Activated CD4-positive, alpha-beta T cell treated with anti-CD3 and anti-CD28 coated beads, Interleukin-2, amount 50 U/mL, for 1 hour (primary cell): ENCODE data around the gene CNTNAP5.

Experiments
- DNase-seq: peaks from one replicate; pipeline ENCODE4 v3.0.0-alpha.2; 2020

The CNTNAP5 gene

DNA sequence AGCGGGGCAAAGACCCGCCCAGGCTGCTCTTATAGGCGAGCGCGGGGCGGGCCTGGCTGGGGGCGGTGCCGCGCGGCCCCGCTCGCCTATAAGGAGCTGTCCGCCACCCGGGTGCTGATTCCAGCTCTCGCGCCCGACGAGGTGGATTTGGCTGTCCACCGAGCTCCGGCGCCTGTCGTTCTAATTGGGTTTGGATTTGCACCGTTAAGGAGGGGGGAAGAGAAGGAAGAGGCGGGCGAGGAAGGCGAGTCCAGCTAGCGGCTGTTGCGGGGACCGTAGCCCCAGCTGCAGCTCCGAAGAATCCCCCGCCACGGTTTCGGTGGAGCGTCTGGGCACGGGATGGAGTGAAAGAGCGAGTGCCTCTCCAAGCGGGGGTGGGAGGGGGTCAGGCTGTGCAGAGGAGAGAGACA, at the start of gene CNTNAP5:
Gene CNTNAP5, plus strand, starts transcription at position 117 of the 410 bp plus-strand sequence. CDS start 364 bp downstream, outside the sequence.
- DNase-seq, result no peak

DNA sequence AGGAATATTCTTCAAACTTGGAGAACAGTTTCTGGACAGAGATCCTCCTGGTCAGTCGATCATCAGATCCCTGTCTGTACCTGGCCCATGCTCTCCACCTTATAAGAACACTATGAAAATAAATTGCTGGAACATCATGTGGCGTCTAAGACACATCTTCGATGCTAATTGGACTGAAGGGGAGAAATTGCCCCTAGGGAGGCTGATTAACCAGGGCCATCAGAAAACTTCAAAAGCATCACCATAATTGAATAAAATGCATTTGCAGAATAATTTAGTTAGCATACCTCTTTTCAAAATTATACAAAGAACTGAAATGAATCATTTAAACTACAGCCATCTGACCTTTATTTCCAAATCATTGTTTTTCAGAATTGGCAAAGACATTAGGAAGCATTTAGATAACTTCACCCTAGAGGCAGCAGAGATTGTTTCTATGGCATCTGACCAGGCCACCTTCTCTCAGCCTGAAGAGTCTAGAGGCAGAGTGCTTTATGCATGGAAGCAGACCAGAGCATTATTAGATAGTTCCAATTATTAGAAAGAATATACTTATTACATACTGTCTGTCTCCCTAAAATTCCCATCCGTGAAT, 48.9 kb upstream of the CNTNAP5 start:
- no peak for DNase-seq

DNA sequence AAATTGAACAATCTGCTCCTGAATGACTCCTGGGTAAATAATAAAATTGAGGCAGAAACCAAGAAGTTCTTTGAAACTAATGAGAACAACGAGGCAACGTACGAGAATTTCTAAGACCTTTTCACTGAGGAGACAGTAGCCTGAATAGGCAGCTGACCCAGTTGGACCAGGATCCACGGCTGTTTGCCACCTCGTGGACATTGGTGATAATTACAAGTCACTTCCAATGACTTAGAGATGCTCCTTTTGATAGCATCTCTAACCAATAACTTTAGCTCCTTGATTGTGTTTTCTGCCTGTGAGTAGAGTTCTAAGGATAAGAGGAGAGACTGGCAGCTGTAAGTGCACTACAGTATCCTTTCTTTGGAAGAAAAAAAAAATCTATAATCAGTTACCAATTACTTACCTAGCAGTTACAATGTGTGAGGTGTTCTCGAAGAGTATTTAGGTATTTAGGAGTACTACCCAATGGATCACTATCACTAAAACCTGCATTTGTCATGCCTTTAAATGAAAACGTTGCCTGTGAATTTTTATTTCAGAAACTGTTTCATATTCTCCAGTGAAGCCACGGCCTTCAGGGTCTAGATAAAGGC, 31.3 kb upstream of the CNTNAP5 start:
- no peak for DNase-seq

DNA sequence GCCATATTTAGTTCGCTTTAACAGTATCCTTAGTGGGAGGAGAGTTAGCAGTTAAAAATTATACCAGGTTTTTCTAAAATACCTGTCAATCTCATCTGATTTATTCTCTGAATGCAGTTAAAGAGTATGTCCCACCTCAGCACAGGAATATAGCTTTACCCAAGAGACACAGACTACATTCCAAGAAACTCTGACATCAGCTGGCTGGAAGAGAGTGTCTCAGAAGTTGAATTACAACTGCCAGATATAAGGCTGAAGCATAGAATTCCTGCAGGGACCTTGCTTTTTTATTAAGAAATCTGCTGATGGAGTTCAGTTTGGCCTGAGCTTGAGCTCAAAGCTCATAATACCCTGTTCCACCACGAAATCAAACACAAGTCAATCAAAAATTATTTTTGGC, 25.4 kb upstream of the CNTNAP5 start:
- DNase-seq, result no peak

DNA sequence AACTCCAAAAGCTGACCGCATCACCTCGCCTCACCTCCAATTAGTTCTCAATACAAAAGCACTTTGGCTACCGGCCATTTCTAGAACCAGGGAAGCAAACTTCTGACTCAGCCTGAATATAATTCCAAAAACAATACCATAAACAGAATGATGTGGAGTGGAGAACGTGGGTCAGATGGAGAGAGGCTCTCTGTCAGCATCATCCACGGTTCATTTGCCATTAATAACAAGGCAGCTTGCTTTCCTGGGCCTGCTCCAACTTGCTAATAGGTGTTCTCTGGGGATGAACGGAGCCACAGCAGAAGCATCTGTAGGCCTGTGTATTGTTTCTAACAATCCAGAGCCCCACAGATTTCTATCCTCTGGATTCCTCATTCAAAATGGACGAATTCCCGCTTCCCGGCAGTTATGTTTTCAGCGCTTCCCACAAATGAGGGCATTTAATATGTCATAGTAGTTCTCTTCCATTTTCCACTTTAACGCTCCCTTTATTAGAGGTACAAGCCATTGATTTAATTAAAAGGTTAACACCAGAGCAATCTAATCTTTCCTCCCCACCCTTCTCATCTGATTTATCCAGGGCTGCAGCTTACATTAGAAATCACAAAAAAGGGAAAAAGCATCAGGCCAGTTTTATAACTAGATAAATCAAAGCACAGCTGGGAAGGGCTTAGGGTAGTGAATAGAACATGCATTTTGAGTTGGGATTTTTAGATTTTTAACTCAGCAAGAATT, 23.2 kb upstream of the CNTNAP5 start:
- DNase-seq, result no peak

DNA sequence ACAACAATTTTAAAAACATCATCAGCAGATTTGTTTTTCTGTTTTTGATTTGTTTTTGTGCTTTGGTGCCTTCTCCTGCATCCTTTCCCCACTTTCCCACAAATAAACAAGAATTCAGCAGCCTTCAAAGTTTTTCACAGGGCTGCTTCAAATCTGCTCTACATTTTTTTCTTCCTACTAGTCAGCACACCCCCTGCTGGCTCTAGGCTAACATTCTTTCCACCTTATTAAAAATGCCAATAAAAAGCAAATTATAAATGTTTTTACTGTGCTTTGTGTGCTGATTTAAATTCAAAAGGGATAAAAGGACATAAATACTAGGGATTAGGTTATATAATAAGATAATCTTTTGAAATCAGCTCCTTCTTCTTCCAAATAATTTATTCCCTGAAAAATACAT, 6.2 kb upstream of the CNTNAP5 start:
- DNase-seq, result no peak

DNA sequence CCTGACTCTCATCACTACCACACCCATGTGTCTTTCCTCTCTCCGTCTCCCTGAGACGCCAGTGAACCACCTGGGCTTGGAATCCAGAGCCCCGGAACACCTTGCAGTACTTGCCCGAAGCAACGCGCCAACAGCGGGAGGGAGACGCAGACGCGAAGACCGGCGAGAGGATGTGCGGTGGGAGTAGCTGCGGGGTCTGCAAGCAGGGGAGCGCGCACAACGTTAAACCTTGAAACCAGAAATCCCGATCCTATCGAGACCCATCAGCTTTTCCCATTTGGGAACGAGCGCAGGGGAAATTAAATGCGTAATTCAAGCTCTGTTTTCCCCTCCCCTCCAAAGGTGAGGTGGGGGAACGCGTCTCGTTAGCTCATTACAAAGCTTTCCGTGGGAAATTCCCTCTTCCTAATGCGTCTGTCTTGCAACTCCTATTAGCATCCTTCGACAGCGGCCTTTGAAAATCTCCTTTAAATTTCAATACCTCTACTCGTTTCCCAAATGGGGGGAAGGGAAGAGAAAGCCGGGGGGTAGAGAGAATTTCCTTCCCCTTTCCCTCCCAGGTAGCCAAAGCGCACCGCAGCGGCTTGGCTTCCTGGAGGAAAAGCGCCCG, 421 bp upstream of the CNTNAP5 start:
- no peak for DNase-seq

DNA sequence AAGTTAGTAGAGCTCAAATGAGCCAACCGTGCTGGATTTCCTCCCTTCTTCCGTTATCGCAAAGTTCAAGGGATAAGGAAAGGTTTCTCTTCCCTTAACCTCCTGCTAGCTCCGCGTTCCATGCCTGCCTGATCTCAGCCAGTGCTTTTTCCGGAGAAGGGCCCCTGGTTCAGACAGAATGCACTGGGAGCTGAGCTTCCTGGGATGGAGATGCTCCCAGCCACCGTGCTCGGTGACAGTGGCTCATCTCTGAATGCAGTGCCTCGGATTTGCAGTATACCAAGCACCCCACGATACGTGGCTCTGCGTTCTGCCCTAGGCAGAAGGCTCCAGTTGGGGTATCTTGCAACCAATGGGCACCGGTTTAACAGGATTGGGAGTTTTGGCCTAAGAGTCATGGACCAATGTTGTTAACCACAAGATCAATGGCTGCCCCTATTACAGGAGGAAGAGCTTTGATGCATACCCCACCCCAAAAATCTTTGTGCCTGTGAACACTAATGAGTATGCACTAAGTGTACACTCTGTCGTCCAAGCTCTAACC, 876 bp downstream of the CNTNAP5 start:
- DNase-seq, result no peak

DNA sequence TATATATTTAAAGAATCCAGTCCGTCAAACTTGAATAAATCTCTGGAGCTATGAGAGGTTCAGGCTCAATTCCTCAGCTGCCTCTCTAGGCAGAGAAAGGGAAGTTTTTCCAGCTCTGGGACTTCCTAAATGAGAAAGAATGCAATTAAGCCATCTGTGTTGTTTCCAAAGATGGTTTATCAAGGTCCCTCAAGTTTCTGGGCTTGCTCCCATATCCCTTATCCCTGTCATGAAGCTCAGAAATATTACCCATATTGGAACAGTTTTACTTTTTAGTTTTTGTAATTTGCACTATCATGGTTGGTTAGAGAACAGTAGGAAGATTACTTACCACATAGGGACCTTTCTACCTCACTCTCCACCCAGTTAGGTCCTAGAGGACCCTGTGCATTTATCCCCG, 1.4 kb downstream of the CNTNAP5 start:
- no peak for DNase-seq

DNA sequence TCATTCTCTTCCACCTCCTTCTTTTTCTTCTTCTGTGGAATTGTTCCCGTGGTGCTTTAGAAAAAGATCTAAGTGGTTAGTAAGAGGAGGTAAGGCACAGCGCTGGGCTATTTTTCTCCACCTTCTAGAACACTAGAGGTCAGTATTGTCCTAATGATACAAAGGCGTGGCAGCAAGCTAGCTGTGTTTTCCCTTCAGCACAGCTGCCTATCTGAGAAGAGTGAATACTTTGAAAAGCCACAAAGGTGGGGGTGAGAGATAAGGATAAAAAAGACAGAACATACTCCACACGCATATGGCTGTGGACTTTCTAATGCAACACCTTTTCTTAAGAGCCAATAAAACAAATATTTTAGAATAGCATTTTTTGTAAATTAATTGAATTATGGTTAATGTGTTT, 2.1 kb downstream of the CNTNAP5 start:
- DNase-seq, result no peak

DNA sequence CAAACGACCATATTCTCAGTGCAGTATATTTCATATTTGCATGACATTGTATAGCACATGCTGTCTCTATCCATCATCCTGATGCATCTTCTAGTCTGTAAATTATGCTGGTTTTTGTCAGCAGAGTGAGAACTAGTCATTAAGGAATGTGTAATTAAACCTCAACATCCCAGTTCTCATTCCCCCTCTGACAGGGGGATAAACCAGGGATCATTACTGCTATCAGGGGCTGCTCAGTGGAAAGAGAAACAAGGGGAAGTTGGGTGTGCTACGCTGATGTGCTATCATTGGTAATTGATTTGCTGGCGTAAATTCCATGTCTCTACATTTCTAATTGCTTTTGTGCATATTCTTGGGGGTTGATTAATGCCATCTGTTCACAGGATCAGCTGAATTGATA, 7.7 kb downstream of the CNTNAP5 start:
- no peak for DNase-seq

DNA sequence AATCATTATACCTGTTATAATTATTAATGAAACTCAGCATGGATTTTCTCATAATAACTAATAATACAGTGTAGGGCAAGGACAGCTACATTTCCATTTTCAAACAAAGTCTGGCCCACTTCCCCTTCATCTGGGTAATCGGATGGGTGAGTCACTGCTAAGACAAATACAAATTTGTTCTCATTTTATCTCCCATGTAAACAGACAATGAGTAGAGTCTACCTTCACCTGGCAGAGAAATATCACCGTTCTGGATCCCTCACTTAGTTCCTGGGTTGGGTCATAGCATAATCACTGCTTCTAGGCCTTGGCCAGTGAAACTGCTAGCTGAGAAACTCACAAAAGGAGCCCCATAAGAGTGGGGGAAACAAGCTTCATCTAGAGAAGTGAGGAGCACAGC, 9.2 kb downstream of the CNTNAP5 start:
- no peak for DNase-seq

DNA sequence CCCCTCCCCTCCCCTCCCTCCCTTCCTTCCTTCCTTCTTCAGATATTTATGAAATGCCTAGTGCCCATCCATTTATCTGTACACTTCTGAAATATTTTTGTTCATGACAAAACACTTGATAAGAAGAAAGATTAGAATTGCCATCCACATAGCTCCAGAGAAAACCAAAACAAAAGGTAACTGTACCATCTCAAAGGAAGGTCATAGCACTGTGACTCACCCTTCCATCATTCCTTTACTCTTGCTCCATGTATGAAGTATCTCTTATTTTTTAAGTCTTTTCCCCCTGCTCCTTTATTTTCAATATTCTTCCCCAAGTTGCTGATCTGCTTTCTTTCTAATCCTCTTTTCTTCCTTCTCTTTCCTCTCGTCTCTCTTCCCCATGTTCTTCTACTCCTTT, 9.9 kb downstream of the CNTNAP5 start:
- DNase-seq, result no peak

DNA sequence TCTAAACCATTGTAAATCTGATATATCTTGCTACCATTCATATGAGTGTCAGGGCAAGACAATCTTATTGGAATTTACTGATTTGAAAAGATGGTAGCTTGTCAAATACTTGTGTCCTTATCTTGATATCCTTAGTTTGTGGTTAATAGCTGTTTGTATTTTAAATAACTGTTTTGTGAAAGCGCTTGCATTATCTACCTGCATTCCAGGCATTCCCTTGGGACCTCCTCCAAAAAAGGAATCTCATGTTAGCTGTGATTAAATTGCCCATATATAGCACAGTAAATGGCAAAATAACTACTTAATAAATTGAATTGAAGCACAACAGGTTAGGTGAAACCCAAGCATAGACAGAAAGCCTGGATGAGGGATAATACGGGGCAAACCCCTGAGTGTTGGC, 13.9 kb downstream of the CNTNAP5 start:
- DNase-seq, result no peak

DNA sequence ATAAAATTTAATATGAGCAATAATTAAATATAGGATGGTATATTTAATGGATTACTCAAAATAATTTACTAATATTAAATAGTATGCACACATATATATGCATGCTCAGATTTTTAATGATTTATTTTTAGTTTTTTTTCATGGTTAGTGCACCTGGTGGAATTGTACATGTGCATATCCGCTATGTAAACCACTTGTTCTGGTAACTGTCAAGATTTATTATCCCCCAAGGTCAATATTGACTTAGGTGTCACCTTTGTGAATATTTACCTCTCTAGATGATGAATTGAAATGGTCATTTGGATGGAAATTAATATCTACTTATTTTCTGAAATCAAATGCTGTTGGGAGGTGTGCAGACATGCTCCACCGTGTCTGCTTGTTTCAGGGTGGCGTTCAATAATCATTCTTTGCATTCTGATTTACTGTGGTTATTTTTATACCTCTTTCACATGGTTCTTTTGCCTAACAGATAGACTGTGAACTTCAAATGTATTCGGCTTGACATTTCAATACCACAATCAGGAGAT, 14.7 kb downstream of the CNTNAP5 start:
- DNase-seq, result no peak

DNA sequence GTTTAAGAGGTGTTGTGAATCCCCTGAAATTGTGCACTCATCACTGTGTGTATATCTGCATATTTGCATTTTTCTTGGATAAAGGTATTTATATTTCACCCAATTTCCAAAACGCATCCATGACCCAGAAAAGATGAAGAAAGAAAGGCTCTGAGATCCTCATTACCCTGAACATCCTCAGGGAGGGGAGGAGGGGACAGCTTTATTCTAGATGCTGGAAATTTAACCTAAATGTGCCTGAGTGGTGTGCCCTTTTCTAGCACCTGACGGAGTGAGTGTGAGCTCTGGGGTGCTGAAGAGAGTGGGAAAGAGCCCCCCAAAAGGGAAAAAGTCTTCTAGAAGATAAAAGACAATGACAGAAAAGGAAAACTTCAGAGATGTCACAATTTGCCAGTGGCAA, 20.8 kb downstream of the CNTNAP5 start:
- no peak for DNase-seq

DNA sequence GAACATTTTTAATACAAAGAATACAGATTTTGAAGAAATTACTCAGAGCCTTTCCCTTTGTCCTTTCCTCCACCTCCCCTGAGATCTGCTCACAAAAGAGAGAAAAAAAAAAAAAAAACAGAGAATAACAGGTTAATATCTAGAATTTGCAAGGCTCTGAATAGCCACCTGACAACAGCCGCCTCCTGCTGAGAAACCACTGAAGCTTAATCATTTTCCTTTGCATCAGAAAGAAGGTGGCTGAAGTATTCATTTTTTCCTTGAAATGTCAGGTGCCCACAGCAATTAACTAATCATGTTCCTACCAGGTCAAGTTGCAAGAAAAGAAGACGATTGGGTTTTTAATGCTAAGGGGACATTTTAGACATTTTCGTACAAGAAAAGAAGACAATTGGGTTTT, 21.2 kb downstream of the CNTNAP5 start:
- no peak for DNase-seq

DNA sequence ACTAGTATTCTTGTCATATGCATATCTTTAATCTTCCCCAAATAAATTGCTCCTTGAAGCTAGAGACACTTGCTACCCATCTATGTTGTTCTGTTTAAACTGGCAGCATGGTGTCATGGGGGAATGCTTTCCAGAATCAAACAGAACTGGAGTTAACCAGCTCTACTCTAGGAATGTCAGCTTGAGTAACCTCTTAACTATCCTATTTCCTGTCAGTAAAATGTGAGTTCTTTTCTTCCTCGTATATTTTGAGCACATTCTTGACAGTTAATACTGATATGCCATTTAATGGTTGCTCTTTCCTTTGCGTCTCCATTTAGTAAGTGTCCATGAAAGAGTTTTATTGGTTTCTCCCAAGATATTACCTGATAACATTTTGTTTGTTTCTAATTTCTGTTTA, 23.0 kb downstream of the CNTNAP5 start:
- no peak for DNase-seq

DNA sequence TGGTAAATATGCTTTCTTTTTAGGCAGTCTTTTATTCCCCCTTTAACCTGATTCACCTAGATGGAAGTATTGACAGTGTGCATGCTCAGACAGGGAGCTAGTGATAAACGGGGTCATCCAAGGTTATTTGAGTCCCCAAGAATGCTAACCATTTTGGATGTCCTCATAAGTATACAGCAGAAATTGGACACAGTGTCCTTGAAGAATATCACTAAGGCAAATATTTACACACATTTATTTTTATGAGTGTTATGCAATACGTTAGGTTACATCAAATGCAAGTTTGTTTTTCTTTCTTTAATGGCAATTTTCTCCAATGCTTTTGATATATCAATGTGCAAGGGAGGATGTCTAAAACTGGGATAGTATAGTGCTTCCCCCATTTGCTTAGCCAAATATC, 23.6 kb downstream of the CNTNAP5 start:
- DNase-seq, result no peak

DNA sequence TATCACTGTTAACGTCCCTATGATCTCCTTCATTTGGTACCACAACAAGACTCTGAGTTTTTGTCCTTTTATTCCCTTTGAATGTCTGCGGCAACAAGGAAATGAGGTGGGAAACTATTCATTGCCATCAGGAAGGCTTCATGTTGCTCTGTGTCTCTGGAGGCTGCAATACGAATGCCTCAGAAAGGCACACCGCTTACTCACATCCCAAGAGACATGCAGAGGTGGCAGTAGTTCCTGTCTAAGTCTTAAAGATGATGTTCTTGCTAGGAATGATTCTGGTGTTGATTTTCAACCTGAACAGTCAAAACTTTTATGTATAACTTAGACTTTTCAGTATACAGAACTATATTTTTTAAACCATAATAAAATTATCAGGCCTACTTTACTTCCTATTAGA, 24.0 kb downstream of the CNTNAP5 start:
- no peak for DNase-seq

DNA sequence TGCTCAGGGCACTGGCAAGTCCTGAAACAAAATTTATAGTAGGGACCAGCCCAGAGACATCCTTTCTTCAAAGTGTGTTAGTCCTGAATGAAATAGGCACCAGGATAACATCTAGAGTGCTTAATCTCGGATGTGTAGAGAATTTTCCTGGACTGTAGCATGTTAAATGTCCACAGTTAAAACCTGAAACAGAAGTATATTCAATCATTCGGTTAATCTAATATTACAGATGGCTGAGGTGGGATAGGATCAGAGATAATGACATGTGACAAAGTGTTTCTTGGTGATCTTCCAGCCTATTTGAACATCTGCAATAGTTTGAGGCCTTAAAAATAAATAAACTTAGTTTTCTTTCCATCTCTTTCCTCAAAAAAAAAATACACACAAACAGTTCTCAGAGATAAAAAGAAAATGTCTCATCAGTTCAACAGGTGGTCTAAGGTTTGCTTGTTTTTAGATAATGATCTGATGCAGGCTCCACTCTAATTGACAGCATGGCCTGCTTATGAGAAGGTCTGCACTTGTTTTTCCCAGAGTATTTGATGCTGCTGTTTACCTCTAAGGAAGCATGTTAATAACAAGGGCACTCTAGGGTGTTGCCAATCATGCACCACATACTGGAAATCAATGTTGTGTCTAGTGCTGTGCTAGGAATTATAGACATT, 25.9 kb downstream of the CNTNAP5 start:
- no peak for DNase-seq

DNA sequence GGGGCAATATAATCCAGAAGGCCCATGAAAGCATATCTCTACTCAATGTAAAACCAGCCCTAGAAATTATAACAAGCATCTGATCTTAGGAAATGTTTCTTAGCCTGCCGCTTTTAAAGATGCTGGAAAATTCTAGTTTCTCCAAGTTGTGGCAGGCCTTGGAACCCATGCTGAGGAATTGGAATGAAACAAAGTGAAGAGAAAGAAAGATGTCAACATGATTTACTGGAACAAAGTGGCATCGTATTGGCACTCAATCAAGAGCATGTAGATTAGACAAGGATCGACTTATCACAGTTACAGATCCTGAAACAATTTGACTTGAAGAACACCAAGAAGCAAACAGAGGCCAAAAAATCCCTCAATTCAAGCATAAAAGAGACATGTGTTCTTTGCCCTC, 28.7 kb downstream of the CNTNAP5 start:
- no peak for DNase-seq

DNA sequence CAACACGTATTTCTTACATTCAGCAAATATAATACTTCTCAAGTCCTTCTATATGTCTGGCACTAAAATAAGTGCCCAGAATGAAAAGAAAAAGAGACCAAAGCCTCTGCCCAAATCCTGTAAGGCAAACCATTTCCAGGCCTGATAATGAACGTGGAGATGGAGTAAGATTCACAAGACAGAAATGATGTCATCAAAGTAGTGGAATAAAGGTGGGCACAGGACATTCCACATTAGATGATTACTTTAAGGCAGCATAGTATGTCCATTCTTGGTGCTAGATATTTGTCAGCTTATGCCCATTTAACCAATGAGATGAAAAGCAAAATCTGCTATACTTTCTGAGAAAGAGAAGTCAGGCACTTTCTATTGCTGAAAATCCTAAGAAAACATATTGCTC, 38.5 kb downstream of the CNTNAP5 start:
- DNase-seq, result no peak
